ENCODE data around the gene KIAA1755. TPM values are rescaled to one million over a fixed set of nuclear protein-coding genes. Genes with fewer than 3 reads are reported as not detected.

Gene KIAA1755
- total and polyA plus RNA-seq, 2 of the 4 experiments (the other 2 are of a cell fraction): 2.5 to 5.1 TPM

DNA sequence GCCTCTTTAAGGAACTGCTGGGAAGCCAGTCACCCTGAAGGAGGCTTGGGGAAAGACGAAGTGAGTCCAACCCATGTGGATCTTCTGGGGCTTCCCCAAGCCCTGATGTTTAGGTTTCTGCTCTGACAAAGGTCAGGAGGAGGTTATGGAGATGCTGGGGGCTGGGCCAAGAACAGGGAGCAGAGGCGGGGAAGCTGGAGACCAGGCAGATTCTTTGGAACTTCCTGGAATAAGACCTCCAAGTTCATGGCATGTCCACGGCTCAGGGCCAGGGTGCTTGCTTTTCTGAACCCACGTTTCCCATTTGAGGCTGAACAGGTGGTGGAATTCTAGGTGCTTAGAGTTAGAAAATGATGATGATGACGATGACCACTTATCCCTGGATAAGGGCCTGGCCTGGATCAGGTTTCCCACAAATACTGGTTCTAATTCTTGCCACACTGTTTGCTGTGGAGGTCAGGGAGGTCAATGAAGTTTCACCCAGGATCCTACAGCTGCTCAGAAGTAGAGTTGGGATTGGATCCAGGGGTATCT is 65.5 kb downstream of the KIAA1755 start:
- no peak for TF ChIP-seq SMC3 (IDR thresholded peaks at IDR 0.05; ENCODE audit: low read depth, low read length)
- TF ChIP-seq BHLHE40 (IDR thresholded peaks at IDR 0.05; ENCODE audit: low read depth, low read length): no peak
- no peak for TF ChIP-seq USF2 (IDR thresholded peaks at IDR 0.05; ENCODE audit: low read depth, low read length)
- TF ChIP-seq MXI1 (IDR thresholded peaks at IDR 0.05; ENCODE audit: borderline replicate concordance, low read depth, low read length): no peak
- no peak for TF ChIP-seq POLR2A (IDR thresholded peaks at IDR 0.05; ENCODE audit: low read depth, low read length)
- TF ChIP-seq RCOR1 (IDR thresholded peaks at IDR 0.05; ENCODE audit: insufficient replicate concordance, low read length): no peak
- dilution Hi-C loops (cut with HindIII; ENCODE audit: low sequenced_read_pairs, unreplicated experiment) (no loop called here), intact Hi-C loops (cut with micrococcal nuclease) (no loop called here), in situ Hi-C loops (cut with MboI; ENCODE audit: low sequenced_read_pairs) (no loop called here)
- ChIA-PET POLR2A (ENCODE audit: unreplicated experiment) (no interaction called here), CTCF (interaction anchor here (1.7 kb wide), 1 partner anchor 21 kb away, joined by 5 read pairs; no protein-coding TSS in a partner anchor)
- H2BK20ac ChIP-seq (ENCODE audit: low read depth, low read length): no peak overlapping the region
- H3K18ac ChIP-seq (ENCODE audit: low read depth, low read length): no peak overlapping the region; the same call in 1 of the 2 replicates
- no peak overlapping the region for H3K56ac ChIP-seq (ENCODE audit: extremely low read depth, insufficient read depth, low read length)
- H3K9me3 ChIP-seq (ENCODE audit: control insufficient read depth, insufficient read depth, low read length): no peaks in the 10 kb centered on the region
- H3K79me1 ChIP-seq (ENCODE audit: low read depth in 1 of 2, low read length in 2 of 2): no peaks in the 10 kb centered on the region
- no peak overlapping the region for H4K8ac ChIP-seq (ENCODE audit: low read depth in 2 of 2, low read length in 2 of 2)
- H3K4ac ChIP-seq (ENCODE audit: low read depth, low read length): no peak overlapping the region
- H3K27ac ChIP-seq (ENCODE audit: insufficient read depth, low read length): no peak overlapping the region
- H4K5ac ChIP-seq (ENCODE audit: low read depth, low read length): no peak overlapping the region
- H2AFZ ChIP-seq (replicated peaks; ENCODE audit: low read length, poor library complexity): no peak overlapping the region
- peak overlapping the region; percentile 25 for H2AK9ac ChIP-seq (replicated peaks; ENCODE audit: low read depth, low read length, poor library complexity)
- 100% methylated on average over 1 of the region's 5 CpGs; no CpG with 5 or more reads in 1 of the 2 experiments for WGBS, 2 experiments (ENCODE audit: extremely low coverage in 2 of 2, insufficient read length in 1 of 2)
- no peaks in the 10 kb centered on the region for H3K27me3 ChIP-seq (ENCODE audit: control insufficient read depth, insufficient read depth, low read length)
- peaks cover 27% of the 10 kb centered on the region for H3K9me1 ChIP-seq (ENCODE audit: insufficient read depth, low read length)
- 0 out of 2 replicates have a peak overlapping the region, but pooled peaks have one; percentile 6 for H2AK5ac ChIP-seq (ENCODE audit: low read depth, low read length)
- no peak overlapping the region for H3K14ac ChIP-seq (replicated peaks; ENCODE audit: low read depth, low read length)
- no peak overlapping the region for H3K9ac ChIP-seq (ENCODE audit: low read depth, low read length)
- ATAC-seq (ENCODE audit: low read depth): no peak
- H3K4me3 ChIP-seq (ENCODE audit: insufficient read depth, low read depth, low read length): no peak overlapping the region
- H3K36me3 ChIP-seq (ENCODE audit: control insufficient read depth, insufficient read depth, low read length): no peaks in the 10 kb centered on the region
- H2BK5ac ChIP-seq (ENCODE audit: low read depth, low read length, poor library complexity, severe bottlenecking): no peak overlapping the region
- no peaks in the 10 kb centered on the region for H4K20me1 ChIP-seq (ENCODE audit: insufficient read depth, low read length)
- no peak for DNase-seq
- peak overlapping the region; percentile 4; the same call in 1 of the 2 replicates for H2BK120ac ChIP-seq (ENCODE audit: low read depth, low read length)
- peaks cover 33% of the 10 kb centered on the region for H3K4me1 ChIP-seq (ENCODE audit: control insufficient read depth, insufficient read depth, low read length)
- H3K4me2 ChIP-seq (ENCODE audit: low read depth, low read length): no peak overlapping the region
- no peak overlapping the region; the same call in 1 of the 2 replicates for H4K91ac ChIP-seq (ENCODE audit: insufficient read depth, low read depth, low read length)
- no TSS peak for BruUV-seq (replicated peaks)
- H2BK15ac ChIP-seq (ENCODE audit: low read depth, low read length): no peak overlapping the region
- H3K23ac ChIP-seq (ENCODE audit: low read depth, low read length): no peak overlapping the region

Measured in IMR-90 (cell line).